PC-9 (cell line): ENCODE measurements around the gene MTA3. TPM values are rescaled to one million over a fixed set of nuclear protein-coding genes. Genes with fewer than 3 reads are reported as not detected.

Experiments used
- BruUV-seq: library from RNA; stranded (reverse); fragments of 400-500 nt; replicated peaks from 2 replicates; lab custom pipeline; 2021; lab: Mats Ljungman, UMichigan
- CTCF ChIA-PET: fragments of 300-600 bp; sonication (Branson Sonifier 250); formaldehyde crosslinking; loops from one replicate; lab custom pipeline; 2022; ENCODE audit warnings: antibody characterized with exemption; lab: Charles Lee
- POLR2A ChIA-PET: fragments of 300-600 bp; sonication (Branson Sonifier 250); formaldehyde crosslinking; loops from one replicate; lab custom pipeline; 2022; ENCODE audit warnings: antibody characterized with exemption; ENCODE audit not compliant: unreplicated experiment; lab: Charles Lee
- DNase-seq, 2 experiments: peaks; one replicate each; pipeline versions ENCODE4 v3.0.0 to v3.0.0-alpha.2; 2015 to 2022; ENCODE audit warnings: mixed read lengths in 1 of 2
- H2AFZ ChIP-seq: fragments of 200-600 bp; sonication (generic); 2 replicates; pipeline ENCODE4 v1.8.1; 2017; ENCODE audit warnings: antibody characterized with exemption
- H3F3A ChIP-seq: fragments of 200-600 bp; sonication (generic); 2 replicates; pipeline ENCODE4 v1.8.1; 2017; ENCODE audit warnings: antibody characterized with exemption, mild to moderate bottlenecking, low read depth; ENCODE audit not compliant: insufficient read depth
- H3K27ac ChIP-seq: fragments of 200-600 bp; sonication (generic); 2 replicates; pipeline ENCODE4 v1.6.1; 2016; ENCODE audit warnings: mixed run types
- H3K27me3 ChIP-seq: fragments of 200-600 bp; sonication (generic); 2 replicates; pipeline ENCODE4 v1.6.1; 2016; ENCODE audit warnings: low read depth, mixed run types; ENCODE audit not compliant: insufficient read depth
- H3K36me3 ChIP-seq: fragments of 200-600 bp; sonication (generic); 2 replicates; pipeline ENCODE4 v1.6.1; 2016; ENCODE audit warnings: low read depth, mixed run types
- H3K4me1 ChIP-seq: fragments of 200-600 bp; sonication (generic); replicated peaks from 2 replicates; pipeline ENCODE4 v1.6.1; 2016; ENCODE audit warnings: mixed run types; ENCODE audit not compliant: insufficient read depth
- H3K4me2 ChIP-seq: fragments of 200-600 bp; sonication (generic); 2 replicates; pipeline ENCODE4 v1.6.1; 2017; ENCODE audit warnings: mixed run types
- H3K4me3 ChIP-seq: fragments of 200-600 bp; sonication (generic); 2 replicates; pipeline ENCODE4 v1.6.1; 2016; ENCODE audit warnings: mixed run types
- H3K79me2 ChIP-seq: fragments of 200-600 bp; sonication (generic); 2 replicates; pipeline ENCODE4 v1.6.1; 2017; ENCODE audit warnings: low read depth, mixed run types
- H3K9me2 ChIP-seq: fragments of 200-600 bp; sonication (generic); 2 replicates; pipeline ENCODE4 v1.8.1; 2017; ENCODE audit warnings: mild to moderate bottlenecking; ENCODE audit not compliant: insufficient read depth
- H3K9me3 ChIP-seq: fragments of 200-600 bp; sonication (generic); 2 replicates; pipeline ENCODE4 v1.8.1; 2016; ENCODE audit warnings: low read depth; ENCODE audit not compliant: insufficient read depth
- H4K20me1 ChIP-seq: fragments of 200-600 bp; sonication (generic); 2 replicates; pipeline ENCODE4 v1.8.1; 2017; ENCODE audit not compliant: insufficient read depth
- EZH2 ChIP-seq: fragments of 200-600 bp; sonication (generic); IDR thresholded peaks from 2 replicates; pipeline ENCODE4 v1.8.0; 2017; ENCODE audit warnings: antibody characterized with exemption, low read depth
- intact Hi-C: fragments of 100-400 bp; cut with micrococcal nuclease; formaldehyde crosslinking; loops from one replicate; pipeline ENCODE4 v1.10.0; 2022; ENCODE audit not compliant: unreplicated experiment
- total RNA-seq: library from RNA; stranded (reverse); gene quantifications from 2 replicates; pipeline ENCODE4 v1.2.3, GENCODE V29; 2021
- TF ChIP-seq, protein P1 (sequence below): fragments of 200-600 bp; sonication (generic); conservative IDR thresholded peaks from 2 replicates; pipeline ENCODE4 v1.6.1; 2017; ENCODE audit warnings: mixed run types, antibody characterized with exemption, mild to moderate bottlenecking, moderate library complexity

The MTA3 gene
- total RNA-seq, 1 experiment from 2014 or later: 89.8 TPM

- intact Hi-C loops: no loop called here
- no peak for DNase-seq
- TF ChIP-seq, protein P1, sequence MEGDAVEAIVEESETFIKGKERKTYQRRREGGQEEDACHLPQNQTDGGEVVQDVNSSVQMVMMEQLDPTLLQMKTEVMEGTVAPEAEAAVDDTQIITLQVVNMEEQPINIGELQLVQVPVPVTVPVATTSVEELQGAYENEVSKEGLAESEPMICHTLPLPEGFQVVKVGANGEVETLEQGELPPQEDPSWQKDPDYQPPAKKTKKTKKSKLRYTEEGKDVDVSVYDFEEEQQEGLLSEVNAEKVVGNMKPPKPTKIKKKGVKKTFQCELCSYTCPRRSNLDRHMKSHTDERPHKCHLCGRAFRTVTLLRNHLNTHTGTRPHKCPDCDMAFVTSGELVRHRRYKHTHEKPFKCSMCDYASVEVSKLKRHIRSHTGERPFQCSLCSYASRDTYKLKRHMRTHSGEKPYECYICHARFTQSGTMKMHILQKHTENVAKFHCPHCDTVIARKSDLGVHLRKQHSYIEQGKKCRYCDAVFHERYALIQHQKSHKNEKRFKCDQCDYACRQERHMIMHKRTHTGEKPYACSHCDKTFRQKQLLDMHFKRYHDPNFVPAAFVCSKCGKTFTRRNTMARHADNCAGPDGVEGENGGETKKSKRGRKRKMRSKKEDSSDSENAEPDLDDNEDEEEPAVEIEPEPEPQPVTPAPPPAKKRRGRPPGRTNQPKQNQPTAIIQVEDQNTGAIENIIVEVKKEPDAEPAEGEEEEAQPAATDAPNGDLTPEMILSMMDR: no peak
- no peak for TF ChIP-seq EZH2
- BruUV-seq: no TSS peak
- Histone ChIP-seq H3K9me3 (no peaks in the 10 kb centered on the region), H2AFZ (no peak overlapping the region), H3K4me1 (no peaks in the 10 kb centered on the region), H4K20me1 (no peaks in the 10 kb centered on the region), H3K27ac (no peak overlapping the region), H3K36me3 (no peaks in the 10 kb centered on the region), H3K9me2 (no peaks in the 10 kb centered on the region), H3K4me2 (no peak overlapping the region), H3F3A (no peaks in the 10 kb centered on the region), H3K27me3 (no peaks in the 10 kb centered on the region), H3K79me2 (no peaks in the 10 kb centered on the region), H3K4me3 (no peak overlapping the region)
- POLR2A ChIA-PET: no interaction called here
- CTCF ChIA-PET: no interaction called here
These were observed 189.7 kb downstream of the MTA3 start for GRCh38 chr2:42757981-42758740.

GRCh38 chr2:42758751-42759150 lies 190.3 kb downstream of the MTA3 start:
- Histone ChIP-seq H2AFZ (no peak overlapping the region), H3K36me3 (no peaks in the 10 kb centered on the region), H3K9me3 (no peaks in the 10 kb centered on the region), H3K4me3 (no peak overlapping the region), H3K27ac (no peak overlapping the region), H3K9me2 (no peaks in the 10 kb centered on the region), H3F3A (no peaks in the 10 kb centered on the region), H3K4me2 (no peak overlapping the region), H3K4me1 (no peaks in the 10 kb centered on the region), H3K27me3 (no peaks in the 10 kb centered on the region), H3K79me2 (no peaks in the 10 kb centered on the region), H4K20me1 (no peaks in the 10 kb centered on the region)
- ChIA-PET POLR2A (interaction anchor here (0.7 kb wide), 1 partner anchor 17 kb away, joined by 10 read pairs; no protein-coding TSS in a partner anchor), CTCF (no interaction called here)
- no peak for DNase-seq
- no TSS peak for BruUV-seq
- intact Hi-C loops: no loop called here
- TF ChIP-seq, protein P1: no peak
- no peak for TF ChIP-seq EZH2

DNA sequence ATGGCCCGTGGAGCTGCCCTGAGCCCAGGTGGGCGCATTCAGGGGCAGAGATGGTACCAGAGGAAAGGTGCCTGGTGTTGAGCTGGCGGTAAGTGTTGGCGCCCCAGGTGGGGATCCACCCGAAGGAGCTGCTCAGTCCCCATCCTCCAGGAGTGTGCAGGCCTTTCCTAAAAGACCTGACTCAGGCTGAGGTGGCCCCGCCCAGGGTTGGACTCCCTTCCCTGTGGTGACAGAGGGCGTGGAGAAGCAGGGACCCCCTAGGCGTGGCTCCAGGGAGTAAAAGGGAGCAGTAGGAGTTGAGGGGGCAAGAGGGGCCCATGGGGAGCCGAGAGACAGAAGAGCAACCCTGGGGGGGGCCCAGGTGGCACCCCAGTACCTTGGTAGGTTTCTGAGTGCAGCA lies 193.1 kb downstream of the MTA3 start:
- POLR2A ChIA-PET: no interaction called here
- no TSS peak for BruUV-seq

More for the DNA sequence above, 193.1 kb downstream of the MTA3 start:
- Histone ChIP-seq H3K4me3 (no peak overlapping the region), H3K27ac (no peak overlapping the region), H4K20me1 (no peaks in the 10 kb centered on the region), H3K9me3 (no peaks in the 10 kb centered on the region), H3K27me3 (no peaks in the 10 kb centered on the region), H3K4me1 (no peaks in the 10 kb centered on the region), H3K4me2 (no peak overlapping the region), H3K9me2 (no peaks in the 10 kb centered on the region), H3K36me3 (no peaks in the 10 kb centered on the region), H3F3A (no peaks in the 10 kb centered on the region), H2AFZ (no peak overlapping the region), H3K79me2 (no peaks in the 10 kb centered on the region)
- CTCF ChIA-PET: no interaction called here
- intact Hi-C loops: no loop called here
- DNase-seq: no peak
- TF ChIP-seq EZH2: no peak
- TF ChIP-seq, protein P1: no peak
